Stimulated activated CD4-positive, alpha-beta T cell treated with anti-CD3 and anti-CD28 coated beads, TNF-alpha, amount 100 ng/mL, for 24 hours (primary cell): ENCODE results near the gene NR2F1.

ENCODE experiments used
- DNase-seq, 3 experiments: peaks; one replicate each; pipeline ENCODE4 v3.0.0-alpha.2; 2020; ENCODE audit warnings: low read depth in 3 of 3

The NR2F1 gene

DNA sequence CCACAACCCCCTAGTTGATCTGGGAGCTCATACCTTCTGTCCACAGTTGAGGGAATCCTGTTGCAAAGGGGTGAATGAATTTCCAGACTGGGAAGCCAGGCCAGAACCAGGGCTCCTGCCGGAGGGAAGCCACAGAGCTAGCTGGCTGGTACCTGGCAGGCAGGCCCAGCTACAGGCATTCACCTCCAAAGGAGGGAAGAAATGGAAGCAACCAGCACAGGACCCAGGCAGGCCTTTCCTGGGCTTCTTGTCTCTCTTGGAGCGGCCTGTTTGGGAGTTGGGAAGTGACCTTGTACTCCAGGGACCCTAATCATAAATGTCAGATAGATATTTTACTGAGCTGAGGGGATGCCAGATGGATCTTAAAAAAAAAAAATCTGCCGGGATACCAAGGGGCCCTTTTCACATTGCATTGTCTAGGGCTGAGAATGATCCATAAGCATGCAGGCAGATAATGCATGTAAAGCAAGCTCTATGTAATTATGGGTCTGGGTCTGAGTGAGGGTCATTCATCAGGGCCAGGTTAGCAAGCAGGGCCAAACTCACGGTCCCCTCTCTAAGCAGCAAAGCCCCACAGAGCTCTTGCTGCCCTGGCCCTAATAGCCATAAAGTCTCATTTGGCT, 8.4 kb downstream of the NR2F1 start:
- no peak for DNase-seq

DNA sequence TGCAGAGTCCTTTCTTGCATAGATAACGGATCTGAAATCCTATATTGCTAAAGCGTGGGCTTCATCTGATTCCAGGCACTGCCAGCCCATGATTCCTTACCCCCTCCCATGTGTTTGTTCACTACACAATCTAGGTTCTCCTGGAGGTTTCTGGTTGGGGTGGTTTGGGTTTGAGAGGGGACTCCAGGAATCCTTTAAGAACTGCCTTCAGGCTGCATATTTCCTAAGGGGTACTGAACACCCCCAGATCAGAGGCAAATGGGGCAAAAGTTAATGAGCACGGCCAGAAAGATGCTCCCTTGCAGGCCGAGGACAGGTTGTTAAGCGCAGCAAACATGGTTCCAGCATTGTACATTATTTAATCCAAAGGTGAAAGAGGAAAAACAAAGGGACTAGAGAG, 9.9 kb downstream of the NR2F1 start:
- DNase-seq: no peak

DNA sequence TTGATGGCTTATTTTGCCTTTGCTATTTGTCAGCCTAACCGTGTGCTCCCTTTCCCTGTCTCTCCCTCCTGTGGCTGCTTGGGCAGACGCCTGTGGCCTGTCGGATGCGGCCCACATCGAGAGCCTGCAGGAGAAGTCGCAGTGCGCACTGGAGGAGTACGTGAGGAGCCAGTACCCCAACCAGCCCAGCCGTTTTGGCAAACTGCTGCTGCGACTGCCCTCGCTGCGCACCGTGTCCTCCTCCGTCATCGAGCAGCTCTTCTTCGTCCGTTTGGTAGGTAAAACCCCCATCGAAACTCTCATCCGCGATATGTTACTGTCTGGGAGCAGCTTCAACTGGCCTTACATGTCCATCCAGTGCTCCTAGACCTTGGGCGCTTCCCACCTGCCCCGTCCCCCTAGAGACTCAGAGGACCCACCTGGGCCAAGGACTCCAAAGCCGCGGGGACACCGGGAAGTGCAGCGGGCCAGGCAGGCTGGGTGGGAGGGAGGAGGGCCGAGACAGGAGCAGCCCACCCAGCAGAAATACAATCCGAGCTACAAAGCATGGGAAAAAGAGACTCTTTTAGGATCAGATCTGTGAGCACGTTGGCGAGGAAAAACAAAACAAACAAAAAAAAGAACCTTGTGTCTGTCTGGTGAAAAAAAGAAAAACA, 10.6 kb downstream of the NR2F1 start:
- DNase-seq: no peak

DNA sequence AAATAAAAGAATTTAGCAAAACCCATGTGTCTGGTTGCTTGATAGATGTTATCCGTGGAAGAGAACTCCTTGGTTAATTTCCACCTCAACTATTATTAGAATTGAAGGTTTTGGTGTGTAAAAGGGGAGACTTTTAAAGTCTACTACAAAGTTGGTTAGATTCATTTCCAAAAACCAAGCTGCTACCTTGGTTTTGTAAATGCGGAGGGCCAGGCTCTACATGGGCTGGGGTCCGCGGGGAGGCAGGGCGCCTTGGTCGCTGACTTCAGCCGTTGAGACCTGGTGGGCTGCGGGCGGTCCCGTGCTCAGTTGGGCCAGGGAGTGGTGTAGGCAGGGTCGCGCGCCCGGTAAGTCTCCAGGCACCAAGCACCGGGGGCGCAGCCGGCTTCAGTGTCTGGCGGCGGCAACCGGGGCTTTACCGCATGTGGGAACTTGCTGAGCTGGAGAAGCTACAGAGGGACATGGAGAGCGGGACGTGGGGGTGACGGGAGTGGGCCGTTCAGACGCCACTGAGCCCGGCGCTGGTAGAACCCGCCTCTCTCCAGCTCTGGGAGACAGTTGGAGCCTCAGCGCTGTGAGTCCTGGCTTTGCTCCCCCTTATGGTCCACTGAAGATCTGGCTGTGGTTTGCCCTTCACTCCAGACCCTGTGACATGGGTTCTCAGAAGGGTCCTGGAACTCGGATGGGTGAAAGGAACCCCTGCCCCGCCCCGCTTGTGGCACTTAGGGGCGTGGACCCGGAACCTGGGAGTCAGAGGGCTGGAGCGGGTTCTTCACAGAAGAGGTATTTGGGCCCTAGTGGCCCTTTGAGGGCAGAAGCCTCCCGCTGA, 11.8 kb downstream of the NR2F1 start:
- DNase-seq: no peak

DNA sequence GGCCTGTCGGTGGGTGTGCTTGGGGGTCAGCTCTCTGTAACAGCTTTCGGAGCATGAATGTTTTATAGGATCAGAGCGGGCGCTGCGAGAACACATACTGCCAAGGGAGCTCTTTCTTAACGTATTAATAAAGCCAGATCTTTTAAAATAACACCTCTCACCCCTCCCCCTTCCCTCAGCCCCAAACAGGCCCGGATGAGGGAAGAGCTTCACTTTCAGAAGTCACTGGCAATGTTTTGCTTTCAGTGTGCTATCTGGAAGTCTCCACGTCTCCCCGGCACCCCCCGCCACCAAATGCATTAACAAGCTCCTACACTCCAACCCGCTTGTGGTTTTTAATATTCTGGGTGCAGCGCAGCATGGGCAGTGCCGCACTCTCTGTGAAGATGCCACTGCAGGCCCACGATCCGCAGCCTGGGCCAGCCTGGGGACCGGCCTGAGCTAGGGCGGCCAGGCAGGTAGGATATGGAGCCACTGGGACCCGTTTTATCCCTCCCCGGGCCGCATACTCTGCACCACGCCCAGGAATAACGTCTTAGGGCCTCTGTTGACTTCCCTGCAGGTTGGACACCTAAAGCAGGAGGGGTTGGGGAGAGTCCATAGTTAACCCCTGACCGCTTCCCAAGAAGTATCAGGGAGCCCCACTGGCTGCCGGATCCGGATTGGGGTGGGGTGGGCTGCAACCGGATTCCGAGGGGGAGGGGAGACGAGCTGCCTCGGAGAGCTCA, 12.6 kb downstream of the NR2F1 start:
- DNase-seq: no peak

DNA sequence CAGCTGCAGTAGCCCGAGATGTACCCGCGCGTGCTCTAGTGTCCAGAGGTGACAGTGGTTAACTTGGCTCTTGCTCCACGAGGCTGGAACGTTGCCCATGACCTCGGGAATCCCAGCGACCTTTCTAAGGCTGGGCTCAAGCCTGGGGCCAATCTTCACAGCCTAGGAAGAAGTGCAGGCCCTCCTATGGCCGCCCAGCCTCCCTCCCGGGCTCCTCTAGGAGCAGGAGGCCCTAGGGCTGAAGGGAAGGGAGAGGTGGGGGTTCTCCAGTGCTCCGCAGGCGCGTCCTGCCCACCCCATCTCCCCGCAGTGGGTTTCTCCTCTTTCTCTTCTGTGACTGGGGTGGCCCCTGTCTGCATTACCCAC, 13.3 kb downstream of the NR2F1 start:
- no peak for DNase-seq

DNA sequence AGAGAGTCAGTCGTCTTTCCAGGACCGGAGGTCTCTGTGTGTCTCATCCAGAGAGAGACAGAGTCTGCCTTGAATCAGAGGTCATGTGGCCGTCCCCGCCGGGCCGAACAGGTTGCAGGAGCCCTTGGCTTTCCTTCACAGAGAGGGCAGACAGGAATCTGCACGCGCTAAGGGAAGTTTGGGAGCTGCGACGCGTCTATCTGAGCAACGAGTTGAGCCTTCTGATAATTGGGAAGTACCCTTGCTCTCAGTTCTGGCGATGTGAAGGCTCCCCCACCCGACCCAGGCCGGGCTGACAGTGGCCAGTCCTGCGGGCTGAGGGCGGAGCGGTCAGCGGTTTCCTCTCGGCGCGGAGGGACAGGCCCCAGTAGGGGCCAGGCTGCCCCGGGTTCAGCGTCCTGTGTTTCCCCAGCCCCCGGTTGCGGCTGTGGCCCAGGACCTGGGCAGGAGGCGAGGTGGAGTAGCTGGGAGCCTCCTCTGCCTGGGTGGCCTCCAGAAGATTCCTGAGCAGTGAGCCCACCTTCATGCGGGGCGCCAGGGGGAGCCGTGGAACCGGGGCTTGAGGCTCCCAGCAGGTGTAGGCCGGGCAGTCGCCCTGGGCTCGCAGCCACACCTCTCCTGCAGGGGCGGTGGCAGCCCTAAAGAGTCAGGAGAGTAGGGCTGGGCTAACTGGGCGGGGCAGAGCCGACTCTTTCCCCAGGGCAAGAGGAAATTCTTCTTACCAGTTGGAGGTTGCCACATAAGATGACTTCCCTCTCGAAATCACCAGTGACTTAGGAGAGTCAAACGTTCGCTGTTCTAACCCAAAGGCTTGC, 13.9 kb downstream of the NR2F1 start:
- DNase-seq: no peak

DNA sequence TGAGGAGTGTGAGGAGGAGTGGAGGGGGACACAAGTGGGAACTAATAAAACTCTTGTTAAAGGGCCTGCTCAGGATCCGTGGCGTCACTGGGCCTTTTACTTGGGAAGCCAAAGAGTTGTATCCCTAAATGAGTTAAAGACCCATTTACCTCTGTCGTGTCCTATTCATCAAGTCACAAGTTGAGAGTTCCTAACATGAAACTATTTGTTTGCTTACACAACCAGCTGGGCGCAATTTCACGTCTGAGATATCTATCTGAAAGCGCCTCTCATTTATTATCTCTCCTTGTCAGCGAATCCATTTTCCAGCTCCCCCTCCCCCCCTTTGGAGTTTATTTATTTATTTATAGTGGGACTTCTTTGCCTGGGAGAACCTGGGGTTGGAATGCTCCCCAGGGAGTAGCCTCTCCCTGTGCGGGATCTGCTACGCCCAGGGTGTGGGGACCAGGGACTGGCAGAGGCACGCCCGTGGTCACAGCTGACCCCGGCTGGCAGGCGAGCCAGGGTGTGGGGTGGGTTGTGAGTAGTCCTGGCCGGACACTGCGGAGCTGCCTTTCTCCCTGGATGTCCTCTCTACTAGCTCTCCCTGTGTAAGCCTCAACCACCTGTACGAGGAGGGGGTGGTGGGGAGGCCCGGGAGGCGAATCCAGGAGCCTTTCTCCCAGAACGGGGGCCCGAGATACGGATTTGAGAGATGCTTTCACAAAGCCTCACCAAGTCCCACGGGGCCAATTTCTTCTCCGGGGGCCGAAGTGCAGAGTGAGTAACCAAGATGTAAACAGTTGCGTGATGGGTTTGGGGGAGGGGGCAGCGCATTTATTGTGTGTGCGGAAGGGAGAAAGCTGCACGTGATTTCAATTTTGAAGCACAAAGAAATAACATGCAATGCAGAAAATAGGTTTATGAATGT, 15.3 kb downstream of the NR2F1 start:
- DNase-seq: no peak

DNA sequence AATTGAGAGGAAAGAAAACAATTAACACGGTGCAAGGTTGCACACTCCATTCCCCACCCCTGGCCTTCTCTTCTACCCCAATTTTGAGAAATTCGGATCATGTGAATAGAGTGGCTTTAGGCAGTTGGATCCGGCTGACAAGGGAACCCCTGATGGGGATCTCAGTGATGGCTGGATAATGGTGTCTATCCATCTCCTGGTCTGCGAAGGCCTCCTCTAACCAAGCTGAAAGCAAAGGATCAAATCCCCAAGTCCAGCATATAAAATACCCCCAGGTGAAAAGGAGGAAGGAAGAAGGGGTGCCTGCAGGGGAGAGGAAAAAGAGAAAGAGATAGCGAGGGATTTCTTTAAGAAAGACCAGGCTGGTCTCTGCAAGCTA, 16.0 kb downstream of the NR2F1 start:
- DNase-seq: no peak

DNA sequence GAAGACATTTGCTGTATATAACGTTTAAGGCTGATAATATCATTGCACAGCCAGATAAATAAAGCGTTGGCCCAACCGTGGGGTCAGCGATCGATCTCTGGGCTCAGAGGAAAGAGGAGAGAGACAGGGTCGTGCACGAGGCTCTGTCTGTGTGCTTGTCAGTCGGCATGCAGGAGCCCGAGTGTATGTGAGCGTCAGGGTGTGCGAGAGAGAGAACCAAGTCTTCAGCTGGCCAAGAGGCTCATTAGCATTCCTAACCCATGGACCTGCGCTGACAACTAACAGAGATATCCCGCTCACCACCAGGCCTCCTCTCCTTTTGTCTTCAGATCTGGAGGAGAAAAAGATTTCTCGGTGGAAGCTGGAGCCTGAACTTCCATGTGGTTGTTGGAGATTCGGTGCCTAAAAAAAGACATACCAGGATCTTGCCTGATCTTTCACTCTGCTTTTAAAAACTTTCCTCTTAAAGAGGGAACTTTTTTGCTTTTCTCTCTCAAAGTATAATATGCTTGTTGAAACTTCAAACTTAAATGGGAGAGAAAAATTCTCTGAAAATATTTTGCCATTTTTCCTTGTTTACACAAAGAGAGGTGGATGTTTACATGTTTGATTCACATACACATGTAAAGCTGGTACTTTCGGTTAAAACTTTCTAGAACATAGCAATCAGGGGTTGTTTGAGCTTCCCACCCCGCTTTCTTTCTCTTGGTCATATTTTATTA, 16.5 kb downstream of the NR2F1 start:
- DNase-seq: no peak

DNA sequence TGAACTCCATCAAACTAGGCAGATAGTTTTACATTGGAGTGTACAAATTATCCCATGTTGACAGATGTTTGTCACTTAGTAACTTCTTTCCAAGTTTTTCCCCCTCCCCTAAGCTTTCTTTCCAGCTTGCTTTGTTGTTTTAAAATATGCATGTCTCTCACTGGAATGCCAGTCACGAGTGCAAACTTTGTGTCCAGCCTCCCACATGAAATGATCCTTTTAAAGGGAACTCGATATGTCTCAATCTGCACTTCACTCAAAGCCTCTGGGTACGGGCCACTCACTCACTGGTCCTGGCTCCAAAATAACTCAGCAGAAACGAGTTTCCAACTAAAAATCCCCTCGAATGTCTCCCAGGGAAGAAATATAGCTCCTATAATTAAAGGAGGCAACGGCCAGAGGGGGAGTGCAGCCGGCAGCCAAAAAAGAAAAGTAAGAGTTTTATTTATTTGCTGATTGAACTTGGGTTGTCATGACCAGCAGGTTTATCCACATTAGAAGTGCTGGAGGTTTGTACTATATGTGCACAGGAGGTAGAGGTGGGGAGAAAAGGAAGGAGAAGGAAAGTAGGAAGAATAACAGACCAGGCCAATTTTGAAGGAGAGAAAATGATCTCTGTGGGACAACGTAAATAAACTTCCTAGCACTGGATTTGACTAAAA, 17.5 kb downstream of the NR2F1 start:
- DNase-seq: no peak

DNA sequence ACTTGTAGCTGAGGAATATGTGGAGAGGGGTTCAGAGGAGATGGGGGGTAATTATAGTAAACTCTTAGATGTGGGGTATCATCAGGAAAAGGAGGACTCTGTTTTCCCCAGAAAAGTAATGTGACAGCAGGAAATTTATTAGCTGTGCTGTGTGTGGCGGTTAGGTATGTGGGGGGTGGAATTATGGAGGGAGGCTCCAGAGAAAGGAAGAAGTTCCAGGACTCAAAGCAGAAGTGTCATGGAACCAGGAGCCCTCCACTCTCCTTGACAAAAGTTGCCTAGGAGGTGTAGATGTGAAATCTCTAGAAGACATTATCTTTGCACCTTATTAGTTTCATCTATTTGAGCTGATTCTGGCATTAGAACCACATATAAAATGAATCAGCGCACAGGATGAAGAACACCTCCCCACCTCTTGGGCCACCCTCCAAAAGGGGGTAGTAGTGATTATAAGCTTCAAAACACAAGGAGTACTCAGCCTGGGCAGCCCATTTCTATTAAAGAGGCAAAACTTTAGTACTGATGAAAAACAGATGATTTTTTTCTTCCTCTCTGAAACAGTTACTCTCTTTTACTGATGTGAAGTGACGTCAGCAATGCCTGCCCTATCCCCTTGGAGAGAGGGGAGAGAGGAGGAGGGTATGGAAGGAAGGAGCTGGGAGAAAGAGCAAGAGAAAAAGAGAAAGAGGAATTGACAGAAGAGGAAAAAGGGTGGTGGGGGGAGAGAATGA, 18.2 kb downstream of the NR2F1 start:
- no peak for DNase-seq

DNA sequence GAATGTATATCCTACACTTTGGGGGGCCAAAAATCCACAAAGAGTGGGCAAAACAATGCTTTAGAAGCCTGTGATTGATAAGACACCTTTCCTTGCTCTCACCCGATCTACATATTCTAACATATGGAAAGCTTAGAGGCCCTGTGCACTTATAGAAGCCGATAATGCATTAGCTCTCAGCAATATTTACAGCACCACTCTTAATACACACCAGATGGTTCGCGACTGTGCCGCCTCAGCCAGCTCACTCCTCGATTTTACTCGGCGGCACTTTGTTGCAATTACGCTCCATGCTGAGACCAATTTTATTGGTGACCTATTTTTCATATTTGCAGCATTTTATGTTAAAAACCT, 18.8 kb downstream of the NR2F1 start:
- DNase-seq: no peak

DNA sequence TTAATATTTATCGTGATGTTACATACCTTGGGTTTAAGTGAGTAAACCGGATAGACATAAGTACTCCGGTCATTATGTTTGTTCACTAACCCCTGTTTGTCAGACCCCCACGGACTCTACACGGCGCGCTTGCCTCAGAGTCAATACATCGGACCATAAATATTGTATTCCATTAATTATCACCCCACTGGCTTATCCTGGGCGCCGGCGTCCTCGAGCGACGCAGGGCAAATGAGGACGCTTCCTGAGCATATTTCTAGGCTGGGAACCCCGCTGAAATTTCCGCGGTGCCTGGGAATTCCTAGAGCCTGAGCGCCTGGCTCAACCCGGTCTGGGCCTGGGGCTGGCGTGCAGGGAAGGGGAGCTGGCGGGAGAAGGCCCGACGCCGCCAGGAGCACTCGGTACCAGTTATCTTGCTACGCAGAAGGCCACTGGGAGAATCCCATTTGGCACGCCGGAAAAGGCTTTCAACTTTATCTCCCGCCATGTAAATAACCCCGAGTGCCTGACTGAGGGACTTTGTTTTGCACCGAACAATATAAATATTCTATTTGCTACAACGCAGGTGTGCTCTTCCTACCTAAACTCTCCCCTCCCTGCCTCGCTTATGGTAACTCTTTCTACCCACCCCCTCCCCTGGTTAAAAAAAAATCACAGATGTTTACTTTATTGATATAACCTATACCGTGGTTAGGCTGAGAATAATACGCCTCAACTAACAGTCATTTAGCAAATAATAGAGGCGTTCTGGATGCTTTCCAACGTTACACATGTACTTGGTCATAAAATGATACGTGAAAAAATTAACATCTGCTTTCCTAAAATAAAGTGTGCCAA, 19.4 kb downstream of the NR2F1 start:
- no peak for DNase-seq

DNA sequence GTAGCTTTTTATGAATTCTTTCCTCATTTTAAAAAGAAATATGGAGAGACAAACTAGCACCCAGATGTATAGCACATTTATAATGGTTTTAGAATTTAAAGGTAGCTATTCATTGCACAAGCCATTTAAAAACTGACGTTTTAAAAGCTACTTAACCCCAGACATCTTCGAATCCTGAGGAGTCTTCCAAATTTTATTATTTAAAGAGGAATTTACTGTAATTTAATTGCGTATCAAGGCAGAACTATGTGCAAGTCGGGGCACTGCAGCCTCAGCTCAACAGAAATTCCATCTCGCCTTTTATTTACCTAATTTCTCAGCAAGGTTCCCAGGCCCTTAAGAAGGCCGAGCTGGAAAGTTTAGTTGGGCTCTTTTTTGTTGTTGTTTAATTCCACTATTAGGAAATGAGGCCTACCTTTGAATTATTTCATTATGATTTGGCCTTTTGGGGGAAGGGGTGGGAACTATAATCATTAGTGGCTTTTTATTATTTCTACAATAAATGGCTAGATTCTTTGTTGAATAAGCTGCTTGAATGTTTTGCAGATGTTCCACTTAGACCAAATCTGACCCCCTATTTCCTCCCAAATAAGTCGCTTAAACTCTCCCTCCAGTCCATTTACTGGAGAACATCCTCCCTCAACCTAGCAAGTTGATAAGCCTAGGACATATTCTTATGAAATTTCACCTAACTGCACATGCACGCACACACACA, 20.2 kb downstream of the NR2F1 start:
- no peak for DNase-seq

DNA sequence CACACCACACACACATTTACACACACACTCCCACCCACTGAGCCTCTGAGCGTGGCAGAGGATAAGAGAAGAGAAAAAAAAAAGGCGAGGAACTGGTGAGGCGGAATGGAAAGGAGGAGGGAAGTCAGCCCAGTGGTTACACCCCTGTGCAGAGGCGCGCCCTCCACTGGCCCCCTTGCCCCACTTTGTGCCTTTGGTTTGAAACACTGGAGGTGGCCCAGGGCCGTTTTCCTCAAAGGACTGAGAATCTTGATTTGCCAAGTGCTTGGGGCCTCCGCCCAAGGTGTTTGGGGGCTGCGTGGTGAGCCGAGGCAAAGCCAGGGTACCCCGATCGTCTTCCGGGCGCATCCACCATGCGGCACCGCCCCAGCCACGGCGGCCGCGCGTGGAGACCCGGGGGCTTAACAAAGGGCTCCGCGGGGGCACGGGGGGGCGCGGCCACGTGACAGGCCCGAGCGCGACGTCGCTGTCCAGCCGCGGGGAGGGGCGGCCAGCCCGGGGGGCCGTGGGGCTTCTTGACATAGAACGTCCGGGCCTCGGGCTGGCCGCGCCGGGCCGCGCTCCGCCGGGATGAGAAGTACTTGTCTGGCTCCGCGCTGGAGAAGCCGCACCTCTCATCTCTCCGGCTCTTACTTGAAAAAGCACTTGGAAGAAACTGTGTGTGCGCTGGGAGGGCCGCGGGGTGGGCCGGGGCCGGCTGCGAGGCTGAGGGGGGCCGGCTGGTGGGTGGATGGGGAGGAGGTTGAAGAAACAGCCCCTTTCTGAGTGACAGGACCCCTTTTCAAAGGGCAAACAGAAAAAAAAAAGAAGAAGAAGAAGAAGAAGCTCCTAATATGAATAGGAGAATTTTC, 21.0 kb downstream of the NR2F1 start:
- DNase-seq: no peak
